CD8-positive, alpha-beta memory T cell (primary cell): ENCODE results near the gene VPS9D1. TPM values are rescaled to one million over a fixed set of nuclear protein-coding genes. Genes with fewer than 3 reads are reported as not detected.
"Not testable (repeated sequence)": the region's sequence is repeated elsewhere in the genome, so short reads cannot be mapped to it uniquely, and the experiment has no call there.

Experiments
- CTCF ChIA-PET: fragments of 350-600 bp; sonication (Branson Sonifier 250); formaldehyde crosslinking; loops from one replicate; lab custom pipeline; 2021; ENCODE audit warnings: antibody characterized with exemption; lab: Charles Lee
- POLR2A ChIA-PET: fragments of 350-600 bp; sonication (Branson Sonifier 250); formaldehyde crosslinking; loops from one replicate; lab custom pipeline; 2021; ENCODE audit warnings: antibody characterized with exemption; lab: Charles Lee
- DNase-seq, 5 donors: peaks; one replicate each; pipeline versions ENCODE4 v3.0.0 to v3.0.0-alpha.2; 2020 to 2022; ENCODE audit warnings: mixed read lengths in 1 of 5
- H3K27ac ChIP-seq: one replicate; pipeline ENCODE4 v1.7.0; 2013; ENCODE audit warnings: low read depth, mild to moderate bottlenecking, low read length, moderate library complexity
- H3K27me3 ChIP-seq: 2 replicates; pipeline ENCODE4 v1.7.0; 2013; ENCODE audit warnings: low read length, mild to moderate bottlenecking; ENCODE audit not compliant: insufficient read depth, poor library complexity, severe bottlenecking
- H3K36me3 ChIP-seq: 2 replicates; pipeline ENCODE4 v1.7.0; 2013; ENCODE audit warnings: mild to moderate bottlenecking, low read length, moderate library complexity; ENCODE audit not compliant: insufficient read depth
- H3K4me1 ChIP-seq: 2 replicates; pipeline ENCODE4 v1.7.0; 2013; ENCODE audit warnings: mild to moderate bottlenecking, low read length, moderate library complexity; ENCODE audit not compliant: insufficient read depth
- H3K4me3 ChIP-seq: 2 replicates; pipeline ENCODE4 v1.7.0; 2013; ENCODE audit warnings: mild to moderate bottlenecking, low read length
- H3K9me3 ChIP-seq: 2 replicates; pipeline ENCODE4 v1.7.0; 2013; ENCODE audit warnings: mild to moderate bottlenecking, low read length
- H3K27ac Mint-ChIP-seq, 8 donors: one replicate each; pipeline ENCODE4 v1.8.0; 2020 to 2021; ENCODE audit warnings: mixed read lengths in 8 of 8, mild to moderate bottlenecking in 6 of 8, inconsistent platforms in 3 of 8, moderate library complexity in 3 of 8
- H3K27me3 Mint-ChIP-seq, 2 donors: one replicate each; pipeline ENCODE4 v1.8.0; 2020 to 2021; ENCODE audit warnings: mixed read lengths in 2 of 2, mild to moderate bottlenecking in 1 of 2, moderate library complexity in 1 of 2
- H3K36me3 Mint-ChIP-seq, 3 donors: one replicate each; pipeline ENCODE4 v1.8.0; 2020 to 2021; ENCODE audit warnings: mixed read lengths in 3 of 3, inconsistent platforms in 1 of 3, mild to moderate bottlenecking in 1 of 3
- H3K4me1 Mint-ChIP-seq, 3 donors: one replicate each; pipeline ENCODE4 v1.8.0; 2020 to 2021; ENCODE audit warnings: mixed read lengths in 3 of 3, inconsistent platforms in 1 of 3, mild to moderate bottlenecking in 1 of 3
- H3K4me3 Mint-ChIP-seq, 7 donors: one replicate each; pipeline ENCODE4 v1.8.0; 2020 to 2021; ENCODE audit warnings: mixed read lengths in 7 of 7, mild to moderate bottlenecking in 6 of 7, moderate library complexity in 4 of 7, inconsistent platforms in 2 of 7
- H3K9me3 Mint-ChIP-seq, 5 donors: one replicate each; pipeline ENCODE4 v1.8.0; 2020 to 2022; ENCODE audit warnings: mixed read lengths in 5 of 5, mild to moderate bottlenecking in 3 of 5, moderate library complexity in 2 of 5, inconsistent platforms in 1 of 5
- polyA plus RNA-seq: library from polyadenylated mRNA; unstranded; fragments of 300-500 nt; fragmentation: Illumina TruSeq; gene quantifications from one replicate; pipeline ENCODE4 v1.2.3, GENCODE V29; 2021
- total RNA-seq, 2 experiments: library from RNA; stranded (reverse); gene quantifications; one replicate each; pipeline ENCODE4 v1.2.3, GENCODE V29; 2021

Gene VPS9D1
- total and polyA plus RNA-seq, 3 experiments from 2014 or later: 1.6 to 4.0 (median 3.7) TPM

DNA sequence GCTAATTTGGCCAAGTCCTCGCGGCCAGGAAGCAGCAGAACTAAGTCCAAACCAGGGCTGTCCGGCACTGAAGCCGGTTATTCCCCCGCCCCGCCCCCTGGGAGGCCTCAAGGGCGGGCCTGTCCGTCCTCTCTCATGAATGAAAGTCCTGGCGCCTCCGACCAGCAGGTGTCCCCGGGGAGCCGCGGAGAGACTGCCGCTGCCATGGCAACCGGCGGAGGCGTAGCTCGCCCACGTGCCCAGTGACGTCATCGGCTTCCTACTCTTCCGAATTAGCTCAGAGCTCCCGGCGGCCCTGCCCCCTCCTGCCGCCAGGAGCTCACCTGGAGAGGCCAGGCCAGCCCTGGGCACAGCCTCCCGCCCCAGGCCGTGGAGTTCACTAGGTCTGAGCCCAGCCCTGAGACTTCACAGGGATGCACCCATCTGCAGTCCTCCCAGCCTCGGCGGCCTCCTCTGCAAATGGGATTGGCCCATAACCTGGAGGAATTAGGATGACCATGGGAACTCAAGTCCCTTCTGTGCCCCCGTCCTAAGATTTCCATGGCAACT is 20.5 kb downstream of the VPS9D1 start:
- peaks cover 0 to 7% (median 0%) of the 10 kb centered on the region in 3 donors for H3K36me3 Mint-ChIP-seq
- ChIA-PET CTCF (interaction anchor here (0.6 to 17.8 kb wide), 39 partner anchors 8 to 1857 kb away, joined by 3 to 323 read pairs (median 5); partner anchors contain the start of genes CDK10, CHMP1A, CPNE7 and FANCA), POLR2A (interaction anchor here (0.6 to 1.9 kb wide), 7 partner anchors 14 to 174 kb away, joined by 3 to 10 read pairs (median 4); partner anchors contain the start of genes CDK10 and FANCA)
- peak; percentile 92 to 98 (median 97) for DNase-seq
- no peaks in the 10 kb centered on the region for H3K36me3 ChIP-seq
- H3K27me3 ChIP-seq: no peaks in the 10 kb centered on the region
- H3K4me3 Mint-ChIP-seq: peak overlapping the region; percentile 57 to 92 (median 73)
- H3K4me3 ChIP-seq: peak overlapping the region; percentile 81
- no peaks in the 10 kb centered on the region for H3K27me3 Mint-ChIP-seq
- peaks cover 34% of the 10 kb centered on the region for H3K4me1 ChIP-seq
- H3K4me1 Mint-ChIP-seq: peaks cover 20 to 45% (median 30%) of the 10 kb centered on the region in 3 donors
- peak overlapping the region; percentile 81 to 97 (median 90) for H3K27ac Mint-ChIP-seq
- no peaks in the 10 kb centered on the region for H3K9me3 Mint-ChIP-seq
- H3K9me3 ChIP-seq: no peaks in the 10 kb centered on the region
- peak overlapping the region; percentile 96 for H3K27ac ChIP-seq

DNA sequence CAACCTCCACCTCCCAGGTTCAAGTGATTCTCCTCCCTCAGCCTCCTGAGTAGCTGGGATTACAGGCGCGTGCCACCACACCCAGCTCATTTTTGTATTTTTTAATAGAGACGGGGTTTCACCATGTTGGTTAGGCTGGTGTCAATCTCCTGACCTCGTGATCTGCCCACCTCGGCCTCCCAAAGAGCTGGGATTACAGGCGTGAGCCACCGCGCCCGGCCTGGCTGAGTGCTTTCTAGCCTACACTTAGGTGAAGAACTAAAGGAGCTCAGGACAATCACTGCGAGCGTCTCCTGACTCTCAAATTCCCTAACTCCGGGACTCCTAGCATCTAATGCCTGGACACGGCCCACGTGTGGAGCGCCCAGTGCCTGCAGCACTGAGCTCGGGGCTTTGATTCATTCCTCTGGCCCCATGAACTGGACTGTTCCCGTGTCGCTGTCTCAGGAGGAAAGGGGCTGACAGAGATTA is 21.0 kb downstream of the VPS9D1 start:
- H3K4me3 ChIP-seq, DNase-seq, H3K27me3 ChIP-seq, H3K9me3 ChIP-seq, H3K9me3 Mint-ChIP-seq, H3K36me3 ChIP-seq, H3K27me3 Mint-ChIP-seq: not testable (repeated sequence)
- POLR2A ChIA-PET: interaction anchor here (0.6 to 1.9 kb wide), 5 partner anchors 13 to 174 kb away, joined by 3 to 10 read pairs (median 4); partner anchors contain the start of genes CDK10 and FANCA
- Histone ChIP-seq H3K4me1 (peaks cover 34% of the 10 kb centered on the region), H3K27ac (peak overlapping the region; percentile 96)
- Mint-ChIP-seq H3K27ac (peak overlapping the region; percentile 81 to 97 (median 90)), H3K36me3 (peaks cover 0 to 11% (median 0%) of the 10 kb centered on the region in 3 donors), H3K4me1 (peaks cover 20 to 45% (median 28%) of the 10 kb centered on the region in 3 donors), H3K4me3 (peak overlapping the region in 5 of 7 donors; percentile 57 to 78 (median 68))
- CTCF ChIA-PET: interaction anchor here (0.7 to 17.8 kb wide), 34 partner anchors 8 to 1857 kb away, joined by 3 to 323 read pairs (median 6); partner anchors contain the start of genes CDK10, CHMP1A, MC1R and SPATA33

DNA sequence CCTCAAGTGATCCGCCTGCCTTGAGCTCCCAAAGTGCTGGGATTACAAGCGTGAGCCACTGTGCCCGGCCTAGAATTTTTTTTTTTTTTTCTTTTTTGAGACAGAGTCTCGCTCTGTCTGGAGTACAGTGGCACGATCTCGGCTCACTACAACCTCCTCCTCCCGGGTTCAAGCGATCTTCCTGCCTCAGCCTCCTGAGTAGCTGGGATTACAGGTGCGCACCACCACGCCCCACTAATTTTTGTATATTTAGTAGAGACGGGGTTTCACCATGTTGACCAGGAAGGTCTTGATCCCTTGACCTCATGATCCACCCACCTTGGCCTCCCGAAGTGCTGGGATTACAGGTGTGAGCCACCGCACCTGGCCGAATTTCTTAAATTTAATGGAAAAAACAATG is 22.0 kb downstream of the VPS9D1 start:
- H3K4me3 ChIP-seq, H3K36me3 ChIP-seq, H3K27me3 Mint-ChIP-seq, H3K27me3 ChIP-seq, H3K9me3 Mint-ChIP-seq, H3K27ac ChIP-seq, H3K9me3 ChIP-seq: not testable (repeated sequence)
- DNase-seq: peak in 1 of 5 donors; percentile 42
- ChIA-PET POLR2A (interaction anchor here (1.0 kb wide), 1 partner anchor 12 kb away, joined by 3 read pairs; the partner anchor contains the start of gene CDK10), CTCF (interaction anchor here (0.6 to 17.8 kb wide), 8 partner anchors 10 to 210 kb away, joined by 4 to 323 read pairs (median 20); partner anchors contain the start of gene CDK10)
- Mint-ChIP-seq H3K27ac (peak overlapping the region in 6 of 8 donors; percentile 57 to 95 (median 74)), H3K4me3 (peak overlapping the region in 1 of 7 donors; percentile 68), H3K36me3 (peaks cover 0 to 16% (median 0%) of the 10 kb centered on the region in 3 donors), H3K4me1 (peaks cover 20 to 45% (median 28%) of the 10 kb centered on the region in 3 donors)
- peaks cover 34% of the 10 kb centered on the region for H3K4me1 ChIP-seq

DNA sequence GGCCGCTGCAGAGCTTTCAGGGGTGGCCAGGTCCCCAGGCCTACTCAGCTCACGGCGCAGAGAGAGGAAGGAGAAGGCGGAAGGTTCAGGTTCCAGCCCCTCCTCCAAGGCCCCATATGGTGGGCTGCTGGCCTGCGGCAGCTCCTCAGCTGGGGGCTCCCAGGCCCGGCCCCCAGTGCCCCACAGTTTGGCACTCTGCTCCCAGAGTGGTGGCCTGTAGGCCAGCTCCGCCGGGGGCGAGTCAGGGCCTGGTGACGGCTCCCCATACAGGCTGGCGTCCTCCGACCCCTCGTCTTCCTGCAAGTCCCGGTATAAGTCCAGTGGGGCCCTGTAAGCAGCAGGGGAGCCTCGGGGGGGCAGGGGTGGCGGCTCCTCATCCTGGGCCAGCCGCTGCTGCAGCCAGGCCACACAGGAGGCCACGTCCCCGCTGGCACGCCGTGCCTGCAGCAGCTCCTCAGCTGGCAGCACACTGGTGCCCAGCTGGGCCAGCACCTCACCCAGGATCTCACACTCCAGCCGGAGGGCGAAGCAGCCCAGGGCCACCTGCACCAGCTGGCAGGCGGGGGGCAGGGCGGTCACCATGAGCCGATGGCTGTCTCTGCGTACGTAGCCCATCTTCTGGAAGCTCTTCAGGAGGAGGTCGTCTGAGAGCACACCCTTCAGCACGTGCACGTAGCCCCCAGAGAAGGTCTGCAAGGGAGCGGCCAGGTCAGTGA is 22.9 kb downstream of the VPS9D1 start:
- ChIA-PET POLR2A (interaction anchor here (0.6 kb wide), 2 partner anchors 92 to 167 kb away, joined by 3 to 13 read pairs; no protein-coding TSS in a partner anchor), CTCF (interaction anchor here (0.6 to 17.8 kb wide), 6 partner anchors 8 to 163 kb away, joined by 4 to 323 read pairs (median 11); partner anchors contain the start of gene CDK10)
- Mint-ChIP-seq H3K4me3 (peak overlapping the region in 1 of 7 donors; percentile 54), H3K9me3 (no peaks in the 10 kb centered on the region), H3K36me3 (peaks cover 0 to 25% (median 0%) of the 10 kb centered on the region in 3 donors), H3K4me1 (peaks cover 20 to 45% (median 26%) of the 10 kb centered on the region in 3 donors), H3K27ac (peak overlapping the region in 1 of 8 donors; percentile 61), H3K27me3 (no peaks in the 10 kb centered on the region)
- H3K27ac ChIP-seq: no peak overlapping the region
- H3K4me1 ChIP-seq: peaks cover 34% of the 10 kb centered on the region
- peak in 1 of 5 donors; percentile 52 for DNase-seq
- H3K4me3 ChIP-seq: no peak overlapping the region
- H3K9me3 ChIP-seq: no peaks in the 10 kb centered on the region
- no peaks in the 10 kb centered on the region for H3K27me3 ChIP-seq
- peaks cover 4% of the 10 kb centered on the region for H3K36me3 ChIP-seq

DNA sequence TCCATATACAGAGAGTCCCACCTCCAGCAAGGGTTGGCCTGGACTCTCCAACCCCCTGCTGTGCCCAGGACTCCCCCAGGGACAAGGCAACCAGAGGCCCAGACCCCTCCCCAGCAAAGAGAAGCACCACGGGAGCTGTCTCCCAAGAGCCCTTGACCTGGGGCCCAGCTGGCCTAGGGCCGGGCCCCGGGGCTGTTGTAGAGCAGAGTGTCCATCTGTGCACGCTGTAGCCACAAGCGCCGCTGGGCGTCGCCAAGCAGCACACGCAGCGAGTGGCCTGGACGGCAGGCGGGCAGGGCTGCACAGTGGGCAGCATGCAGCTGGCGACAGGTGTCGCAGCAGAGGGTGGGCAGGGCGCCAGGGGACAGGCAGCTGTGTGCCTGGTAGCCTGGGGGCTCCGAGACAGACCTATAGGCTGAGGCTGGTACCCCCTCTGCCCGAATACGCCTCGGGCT is 23.5 kb downstream of the VPS9D1 start:
- POLR2A ChIA-PET: no interaction called here
- Histone ChIP-seq H3K4me3 (no peak overlapping the region), H3K9me3 (no peaks in the 10 kb centered on the region), H3K36me3 (peaks cover 4% of the 10 kb centered on the region), H3K27me3 (no peaks in the 10 kb centered on the region), H3K4me1 (peaks cover 28% of the 10 kb centered on the region), H3K27ac (no peak overlapping the region)
- Mint-ChIP-seq H3K4me3 (no peak overlapping the region), H3K9me3 (no peaks in the 10 kb centered on the region), H3K36me3 (peaks cover 0 to 29% (median 0%) of the 10 kb centered on the region in 3 donors), H3K27me3 (no peaks in the 10 kb centered on the region), H3K4me1 (peaks cover 14 to 39% (median 21%) of the 10 kb centered on the region in 3 donors), H3K27ac (peak overlapping the region in 2 of 8 donors; percentile 68 to 91)
- peak in 1 of 5 donors; percentile 44 for DNase-seq
- CTCF ChIA-PET: interaction anchor here (1.2 to 17.8 kb wide), 4 partner anchors 8 to 163 kb away, joined by 4 to 323 read pairs (median 58); partner anchors contain the start of gene CDK10

DNA sequence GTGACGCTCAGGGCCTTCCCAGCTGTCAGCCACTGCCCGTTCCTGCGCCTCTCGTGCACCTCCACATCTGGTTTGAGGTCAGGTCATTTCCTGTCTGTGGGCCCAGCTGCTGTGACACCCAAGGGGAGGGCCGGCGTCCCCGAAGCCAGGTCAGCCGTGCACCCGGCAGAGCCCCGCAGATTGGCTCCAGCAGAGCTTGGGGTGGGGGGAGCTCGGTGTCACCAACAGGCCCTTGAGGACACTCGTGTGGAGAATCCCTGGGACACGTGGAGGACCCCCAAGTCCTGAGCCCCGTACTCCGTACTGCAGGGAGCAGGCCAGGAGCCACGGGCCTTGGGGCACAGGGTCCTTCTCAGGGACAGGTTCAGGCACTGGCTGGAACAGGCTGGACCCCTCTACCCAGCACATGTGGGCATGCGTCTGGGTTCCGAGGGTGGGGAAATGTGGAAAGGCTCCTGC is 24.0 kb downstream of the VPS9D1 start:
- Histone ChIP-seq H3K4me1 (peaks cover 27% of the 10 kb centered on the region), H3K4me3 (no peak overlapping the region), H3K27me3 (no peaks in the 10 kb centered on the region), H3K27ac (no peak overlapping the region), H3K9me3 (no peaks in the 10 kb centered on the region), H3K36me3 (peaks cover 5% of the 10 kb centered on the region)
- H3K27ac Mint-ChIP-seq: peak overlapping the region in 4 of 8 donors; percentile 51 to 91 (median 70)
- H3K27me3 Mint-ChIP-seq: no peaks in the 10 kb centered on the region
- ChIA-PET CTCF (interaction anchor here (1.2 to 17.8 kb wide), 4 partner anchors 9 to 164 kb away, joined by 4 to 323 read pairs (median 58); partner anchors contain the start of gene CDK10), POLR2A (no interaction called here)
- H3K4me1 Mint-ChIP-seq: peaks cover 12 to 37% (median 19%) of the 10 kb centered on the region in 3 donors
- peaks cover 0 to 34% (median 0%) of the 10 kb centered on the region in 3 donors for H3K36me3 Mint-ChIP-seq
- DNase-seq: peak in 4 of 5 donors; percentile 20 to 72 (median 52)
- no peaks in the 10 kb centered on the region for H3K9me3 Mint-ChIP-seq
- H3K4me3 Mint-ChIP-seq: peak overlapping the region in 2 of 7 donors; percentile 44 to 61
